ENCODE data around the gene LEPR. TPM values are rescaled to one million over a fixed set of nuclear protein-coding genes. Genes with fewer than 3 reads are reported as not detected.

LEPR gene
- total RNA-seq, 4 donors from 2014 or later: 10.5 to 36.5 (median 17.5) TPM

DNA sequence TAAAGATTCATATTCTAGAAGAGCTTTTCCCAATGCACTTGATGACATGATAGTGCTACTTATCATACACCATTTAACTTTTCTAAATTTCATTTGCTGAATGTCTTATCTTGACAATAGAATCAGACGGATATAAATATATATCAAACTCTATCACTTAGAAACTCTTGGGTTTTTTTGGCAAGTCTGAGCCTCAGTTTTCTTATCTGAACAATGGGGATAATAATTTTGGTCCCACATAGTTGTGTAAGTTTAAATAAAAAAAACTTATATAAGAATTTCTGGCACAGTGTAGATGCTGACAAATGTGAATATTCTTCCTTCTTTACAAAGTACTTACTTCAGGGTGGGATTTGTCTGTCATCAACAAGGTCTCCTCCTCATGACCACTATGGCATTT, 21.5 kb upstream of the LEPR start:
- no peak for TF ChIP-seq CTCF (IDR thresholded peaks at IDR 0.05; ENCODE audit: low read depth)

DNA sequence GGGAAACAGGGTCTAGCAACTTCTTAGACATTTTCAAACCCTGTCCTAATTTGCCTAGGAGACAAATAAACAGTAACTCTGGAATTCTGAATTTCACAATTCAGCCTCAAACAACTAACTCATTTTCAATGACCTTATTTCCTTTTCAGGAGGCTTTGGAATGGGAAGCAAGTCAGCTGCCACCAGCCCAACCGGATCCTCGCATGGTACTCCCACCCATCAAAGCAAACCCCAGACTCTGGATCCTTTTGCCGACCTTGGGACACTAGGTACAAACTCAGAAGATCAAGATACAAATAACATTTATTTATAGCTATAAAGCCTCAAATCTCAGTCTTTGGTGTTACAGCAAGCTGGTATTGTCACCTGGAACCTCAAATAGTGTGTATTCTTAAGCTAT, 18.9 kb upstream of the LEPR start:
- no peak for TF ChIP-seq CTCF (IDR thresholded peaks at IDR 0.05; ENCODE audit: low read depth)

DNA sequence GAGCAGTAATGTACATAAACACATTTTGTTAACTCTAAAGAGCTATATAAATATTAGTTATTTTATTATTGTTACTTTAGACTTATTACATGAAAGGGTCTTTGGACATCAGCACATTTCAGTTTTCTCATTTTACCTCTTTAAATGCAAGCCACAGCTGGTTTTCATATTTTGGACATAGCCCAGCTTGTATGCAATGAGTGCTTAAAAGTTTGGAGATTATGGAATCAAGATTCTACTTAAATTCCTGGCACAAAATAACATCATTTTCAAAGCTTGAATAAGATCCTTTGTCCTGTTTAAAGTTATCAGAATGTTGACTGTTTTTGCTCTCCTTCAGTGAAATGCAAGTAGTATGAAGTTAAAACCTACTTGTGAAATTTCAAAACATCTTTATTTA, 15.5 kb upstream of the LEPR start:
- no peak for TF ChIP-seq CTCF (IDR thresholded peaks at IDR 0.05; ENCODE audit: low read depth)

DNA sequence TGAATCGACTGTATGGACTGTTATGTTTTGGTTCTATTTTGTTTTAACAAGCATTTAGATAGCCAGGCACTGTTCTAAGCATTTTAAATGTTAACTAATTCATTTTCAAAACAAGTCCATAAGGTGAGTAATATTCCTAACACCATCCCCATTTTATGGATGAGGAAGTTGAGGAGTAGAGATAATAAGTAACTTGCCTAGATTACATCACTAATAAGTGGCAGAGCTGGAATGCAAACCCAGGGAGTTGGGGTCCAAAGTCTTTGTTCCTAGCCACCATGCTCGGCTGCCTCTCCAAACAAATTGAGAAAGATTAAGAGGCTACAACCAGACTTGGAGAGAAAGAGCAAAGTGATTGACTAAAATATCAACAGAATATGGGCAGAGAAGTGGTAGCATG, 12.6 kb upstream of the LEPR start:
- TF ChIP-seq CTCF (IDR thresholded peaks at IDR 0.05; ENCODE audit: low read depth): no peak

DNA sequence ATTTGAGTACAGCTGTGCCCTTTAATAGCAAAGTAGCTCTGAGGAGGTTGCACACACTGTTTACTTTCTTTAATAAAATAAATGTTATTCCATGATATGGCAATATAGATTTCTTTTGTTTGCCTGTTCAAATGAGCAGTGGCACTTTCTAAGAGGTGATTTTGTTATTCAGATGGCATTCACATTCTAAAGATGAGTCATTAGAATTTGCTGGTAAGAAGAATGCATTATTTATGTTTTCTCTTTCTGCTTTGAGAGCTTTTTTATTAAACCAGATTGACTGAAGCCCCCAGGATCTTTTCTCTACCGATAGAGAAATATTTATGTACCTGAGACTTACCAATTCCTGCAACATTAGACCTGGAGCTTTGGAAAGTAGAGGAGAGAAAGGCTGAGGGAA, 11.2 kb upstream of the LEPR start:
- TF ChIP-seq CTCF (IDR thresholded peaks at IDR 0.05; ENCODE audit: low read depth): no peak

DNA sequence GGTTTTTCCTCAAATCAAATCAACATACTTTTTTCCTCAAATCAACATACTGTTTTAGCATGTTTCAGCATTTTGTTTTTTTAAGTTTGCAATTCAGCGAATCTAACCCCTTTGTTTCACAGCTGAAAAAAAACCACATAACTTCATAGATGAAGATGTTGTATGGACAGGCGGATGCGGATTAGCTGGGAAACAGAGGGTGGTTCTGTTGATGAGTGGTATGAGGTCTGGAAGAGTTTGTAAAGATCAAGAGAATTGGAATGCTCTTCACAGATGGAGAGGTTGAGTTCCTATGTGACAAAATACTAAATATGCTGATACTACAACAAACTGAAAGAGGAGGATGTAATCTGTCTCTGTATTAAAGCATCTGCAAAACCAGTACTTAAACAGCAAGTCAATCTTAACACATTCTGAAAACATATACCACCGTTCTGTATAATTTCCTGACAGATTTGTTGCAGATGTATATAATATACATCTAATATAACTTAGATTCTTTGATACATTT, 10.6 kb upstream of the LEPR start:
- no peak for TF ChIP-seq CTCF (IDR thresholded peaks at IDR 0.05; ENCODE audit: low read depth)

- no peak for TF ChIP-seq CTCF (IDR thresholded peaks at IDR 0.05; ENCODE audit: low read depth)
Observed at GRCh38 chr1:65412256-65412983, 8.0 kb upstream of the LEPR start.
